Fibroblast of skin of left quadriceps (primary cell): Measurements from ENCODE around the gene PRCD.

ENCODE experiments used
- DNase-seq, 2 experiments: peaks; one replicate each; pipeline ENCODE4 v3.0.0-alpha.2; 2013; ENCODE audit warnings: low read depth in 2 of 2

The PRCD gene

DNA sequence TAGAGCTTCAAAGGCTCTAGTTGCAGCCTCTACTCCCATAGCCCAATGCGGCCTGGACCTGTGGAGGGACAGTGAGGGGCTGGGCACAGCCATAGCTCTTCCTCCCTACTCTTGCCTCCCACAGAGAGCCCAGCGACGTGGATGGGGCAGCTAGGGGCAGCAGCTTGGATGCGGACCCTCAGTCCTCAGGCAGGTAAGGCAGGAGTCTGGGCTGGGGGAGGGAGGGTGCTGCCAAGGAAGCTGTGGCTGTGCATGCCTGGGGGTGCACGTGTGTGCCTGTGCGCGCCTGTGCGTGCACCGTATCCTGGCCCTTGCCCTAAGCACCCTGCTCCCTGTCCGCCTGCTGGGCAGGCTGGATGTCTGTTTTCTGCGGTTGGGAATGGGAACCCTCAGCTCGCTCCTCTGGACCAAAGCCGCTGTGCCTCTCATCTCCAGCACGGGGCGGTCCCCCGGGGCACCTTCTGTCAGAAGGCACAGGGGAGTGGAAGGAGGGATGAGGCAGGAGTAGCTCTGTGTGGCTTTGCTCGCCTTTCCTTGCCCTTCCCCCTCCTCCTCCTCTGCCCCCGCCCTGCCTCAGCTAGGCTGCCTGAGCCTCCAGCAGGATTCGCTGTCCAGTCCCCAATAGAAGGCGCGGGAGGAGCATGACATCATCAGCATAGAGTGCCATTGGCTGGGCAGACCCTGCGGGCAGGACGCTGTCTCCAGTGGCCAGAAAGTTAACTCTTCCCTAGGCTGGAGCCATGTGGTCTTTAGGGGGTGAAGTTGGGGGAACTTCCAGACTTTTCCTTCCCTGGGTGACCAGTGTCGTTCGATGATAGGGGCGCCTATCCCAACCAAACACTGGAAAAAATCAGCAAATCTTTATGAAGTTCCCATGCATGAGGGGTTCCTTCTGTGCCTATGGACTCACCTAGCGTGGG, 797 bp downstream of the PRCD start:
- DNase-seq, result peak; percentile 83 to 85

DNA sequence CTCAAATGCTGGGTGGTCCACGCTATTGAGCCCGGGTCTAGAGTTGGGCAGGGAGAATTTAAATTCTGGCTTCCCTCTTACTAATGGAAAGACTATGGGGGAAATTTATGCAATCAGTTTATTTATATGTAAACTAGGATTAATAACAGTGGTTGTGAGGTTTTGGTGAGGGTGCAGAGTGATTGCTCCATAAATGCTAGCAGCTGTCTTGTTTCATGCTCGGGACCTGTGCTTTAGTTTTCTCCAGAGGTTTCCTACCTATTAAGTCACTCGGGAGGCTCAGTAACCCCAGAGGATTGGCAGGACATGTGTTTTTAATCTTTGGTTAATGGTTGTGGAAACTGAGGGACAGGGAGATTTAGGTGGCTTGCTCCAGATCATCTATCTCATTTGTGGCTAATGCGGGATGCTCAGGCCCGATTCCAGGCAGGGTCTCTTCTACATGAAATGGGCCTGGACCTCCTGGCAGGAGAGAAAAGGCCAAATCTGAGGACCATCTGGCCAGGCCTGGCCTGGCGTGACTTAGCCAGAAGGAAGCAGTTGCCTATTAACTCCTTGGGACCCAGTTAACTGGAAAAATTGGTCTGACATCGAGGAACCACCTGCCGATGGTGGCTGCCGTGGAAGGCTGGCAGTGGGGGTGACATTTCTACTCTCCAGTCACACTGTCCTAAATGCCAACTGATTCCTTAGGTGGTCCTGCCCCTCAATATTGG, 2.1 kb downstream of the PRCD start:
- no peak for DNase-seq

DNA sequence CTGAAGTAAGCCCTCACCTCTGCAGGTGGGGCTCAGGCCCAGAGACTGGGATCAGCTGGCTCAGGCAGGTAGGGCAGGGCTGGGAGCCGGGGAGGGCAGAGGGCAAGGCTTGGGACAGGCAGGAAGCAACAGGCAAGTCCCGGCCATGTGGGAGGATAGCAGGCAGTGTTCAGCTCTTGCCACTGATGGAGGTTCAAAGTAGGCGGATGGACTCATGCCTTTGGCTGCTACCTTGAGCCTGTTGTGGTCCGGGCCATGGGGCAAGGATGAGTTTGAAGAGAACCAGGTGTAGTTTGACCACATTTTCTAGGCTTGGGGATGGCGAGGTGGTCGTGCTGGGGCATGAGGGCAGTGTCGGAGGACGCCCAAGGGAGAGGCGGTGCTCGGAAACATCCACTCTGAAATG, 2.7 kb downstream of the PRCD start:
- no peak for DNase-seq

GRCh38 chr17:76542984-76543383, 3.1 kb downstream of the PRCD start:
- no peak for DNase-seq

- DNase-seq, result no peak
These were observed 3.6 kb downstream of the PRCD start for GRCh38 chr17:76543482-76543825.

DNA sequence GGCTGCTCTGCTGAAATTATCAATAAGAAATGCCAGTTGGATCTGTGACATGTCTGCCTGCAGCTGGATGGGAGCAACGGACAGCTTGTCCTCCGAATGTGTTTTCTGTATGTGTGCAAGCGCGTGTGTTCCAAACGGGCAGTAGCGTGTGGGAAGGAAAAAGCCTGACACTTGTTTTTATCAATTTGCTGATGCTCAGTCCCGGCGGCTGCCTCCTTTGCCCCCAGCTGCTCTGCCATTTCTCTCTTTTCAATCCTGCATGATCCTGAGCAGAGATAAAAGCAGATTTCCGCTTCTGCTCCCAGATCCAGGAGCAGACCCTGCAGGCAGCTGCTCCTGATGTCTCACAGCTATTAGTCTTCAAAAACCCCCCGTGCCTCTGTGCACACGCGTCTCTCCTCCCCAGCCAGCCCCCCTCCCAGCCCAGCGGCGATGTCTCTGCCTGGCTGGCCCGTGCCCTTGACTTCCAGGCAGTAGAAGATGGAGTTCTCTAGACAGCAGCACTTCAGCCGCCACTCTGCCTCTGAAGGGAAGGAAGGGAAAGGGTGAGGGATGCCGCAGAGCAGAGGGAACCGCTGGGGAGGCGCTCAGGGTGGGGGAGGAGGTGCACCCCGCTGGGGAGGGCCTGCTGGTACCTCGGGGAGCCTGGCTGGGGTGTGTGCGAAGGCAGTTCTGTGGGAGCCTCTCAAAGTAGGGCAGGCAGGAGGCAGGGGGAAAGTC, 4.1 kb downstream of the PRCD start:
- no peak for DNase-seq

DNA sequence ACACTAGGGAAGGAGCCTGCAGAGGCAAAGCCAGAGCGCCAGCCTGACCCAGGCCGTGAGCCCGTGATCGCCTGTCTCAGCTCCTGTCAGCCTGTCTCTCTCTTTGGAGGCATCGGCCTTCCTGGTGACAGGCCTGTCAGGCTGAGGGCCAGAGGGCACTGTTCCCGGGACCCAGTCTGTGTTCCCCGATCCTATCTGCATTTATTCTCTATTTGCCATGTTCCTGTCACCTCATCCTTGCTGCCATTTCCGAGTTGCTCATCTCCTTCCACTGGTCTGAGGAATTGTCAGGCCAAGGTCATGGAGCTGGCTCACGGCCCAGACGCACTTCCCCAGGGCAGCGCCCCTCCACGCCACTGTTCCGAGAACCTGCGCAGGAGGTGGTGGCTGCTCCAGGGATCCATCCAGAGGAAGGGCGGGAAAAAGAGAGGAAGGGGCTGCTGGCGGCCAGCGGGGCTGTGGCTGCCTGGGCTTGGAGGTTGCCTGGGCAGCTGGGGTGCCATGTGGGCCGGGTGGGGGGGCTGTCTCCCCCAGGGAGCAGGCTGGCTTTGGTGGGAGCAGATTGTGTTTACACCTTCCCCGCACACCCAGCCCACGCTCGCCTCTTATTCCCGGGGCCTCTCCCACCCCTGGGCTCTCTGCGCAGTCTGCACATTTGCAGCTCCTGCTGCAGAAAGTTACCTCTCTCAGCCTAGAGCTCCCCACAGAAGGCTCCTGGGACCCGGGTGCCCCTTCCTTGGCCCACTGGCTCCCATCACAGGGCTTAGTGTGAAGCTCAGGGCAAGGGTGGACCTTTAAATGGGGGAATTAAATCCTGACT, 4.9 kb downstream of the PRCD start:
- DNase-seq, result no peak

GRCh38 chr17:76545918-76546555, 6.2 kb downstream of the PRCD start:
- no peak for DNase-seq

GRCh38 chr17:76546556-76547182, 6.8 kb downstream of the PRCD start:
- DNase-seq, result peak; percentile 87 to 88

GRCh38 chr17:76547183-76547641, 7.4 kb downstream of the PRCD start:
- no peak for DNase-seq

DNA sequence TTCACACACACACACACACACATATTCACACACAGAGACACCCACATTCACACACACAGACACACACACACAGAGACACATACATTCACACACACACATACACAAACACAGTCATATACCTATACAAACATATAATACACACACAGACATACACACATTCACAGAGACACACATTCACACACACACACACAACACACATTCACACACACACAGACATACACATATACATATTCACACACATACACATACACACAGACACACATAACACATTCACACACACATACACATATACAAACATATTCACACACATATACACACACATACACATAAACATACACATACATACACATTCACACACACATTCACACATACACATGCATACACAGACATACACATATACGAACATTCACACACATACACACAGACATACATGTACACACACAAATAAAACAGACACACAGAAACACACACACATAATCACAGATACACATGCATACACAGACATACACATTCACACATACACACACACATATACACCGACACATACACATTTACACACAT, 7.9 kb downstream of the PRCD start:
- DNase-seq, result no peak

DNA sequence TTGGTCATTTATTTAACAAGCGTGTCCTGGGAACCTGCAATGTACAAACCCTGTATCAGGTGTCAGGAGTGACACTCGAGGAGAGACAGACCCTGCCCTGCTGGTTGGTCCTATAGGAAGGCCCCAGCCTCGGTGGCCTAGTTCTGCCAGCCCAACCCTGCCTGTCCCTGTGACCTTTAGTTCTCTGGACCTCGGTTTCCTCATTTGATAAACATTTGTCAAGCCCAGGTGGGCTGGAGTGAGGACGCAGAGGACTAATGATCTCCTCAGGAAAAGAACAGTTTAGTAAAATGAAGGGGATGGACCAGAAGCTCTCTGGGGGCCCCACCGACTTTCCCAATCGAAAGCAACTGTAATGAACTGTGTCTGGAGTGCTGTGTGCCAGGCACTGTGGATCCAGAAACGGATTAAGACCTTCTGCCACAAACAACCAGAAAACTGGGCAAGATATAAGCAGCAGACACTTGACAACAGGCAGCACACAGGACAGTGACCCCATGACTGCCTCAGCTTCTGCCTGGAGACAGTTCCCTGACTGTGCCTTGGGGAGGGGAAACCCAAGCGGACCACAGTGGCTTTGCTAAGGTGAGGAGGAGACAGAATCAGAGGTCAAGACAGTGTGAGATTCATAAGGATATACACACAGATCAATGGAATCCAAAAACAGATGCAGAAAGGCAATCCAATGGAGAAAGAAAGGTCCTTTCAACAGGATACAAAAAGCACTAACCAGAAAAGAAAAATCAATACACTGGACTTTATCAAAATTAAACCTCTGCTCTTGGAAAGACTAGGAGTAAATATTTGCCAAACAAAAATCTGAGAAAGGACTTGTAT, 8.8 kb downstream of the PRCD start:
- no peak for DNase-seq

DNA sequence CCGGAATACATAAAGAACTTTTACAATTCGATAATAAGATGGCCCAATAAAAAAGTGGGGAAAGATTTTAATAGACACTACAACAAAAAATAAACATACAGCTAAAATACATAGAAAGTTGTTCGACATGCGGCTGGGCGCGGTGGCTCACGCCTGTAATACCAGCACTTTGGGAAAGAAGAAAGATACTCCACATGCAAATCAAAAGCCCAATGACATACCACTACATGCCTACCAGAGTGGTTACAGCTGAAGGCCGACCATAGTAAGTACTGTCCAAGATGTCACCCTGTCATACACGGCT, 9.3 kb downstream of the PRCD start:
- DNase-seq, result no peak

DNA sequence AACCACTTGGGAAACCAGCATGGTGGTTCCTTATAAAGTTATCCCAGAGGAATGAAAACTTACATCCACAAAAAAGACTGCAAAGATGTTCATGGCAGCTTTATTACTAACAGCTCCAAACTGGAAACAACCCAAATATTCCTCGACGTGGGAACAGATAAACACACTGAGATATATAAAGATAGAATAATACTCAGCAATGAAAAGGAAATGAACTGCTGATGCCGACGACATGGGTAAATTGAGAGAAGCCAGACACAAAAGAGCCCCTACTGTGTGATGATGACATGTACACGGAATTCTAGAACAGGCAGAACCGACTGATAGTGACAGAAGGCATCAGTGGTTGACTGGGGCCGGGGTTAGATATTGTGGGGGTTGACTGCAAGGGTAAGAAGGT, 9.7 kb downstream of the PRCD start:
- no peak for DNase-seq

GRCh38 chr17:76550712-76551615, 11.1 kb downstream of the PRCD start:
- DNase-seq, result no peak

- no peak for DNase-seq
These were observed 11.8 kb downstream of the PRCD start for GRCh38 chr17:76551685-76552084.

DNA sequence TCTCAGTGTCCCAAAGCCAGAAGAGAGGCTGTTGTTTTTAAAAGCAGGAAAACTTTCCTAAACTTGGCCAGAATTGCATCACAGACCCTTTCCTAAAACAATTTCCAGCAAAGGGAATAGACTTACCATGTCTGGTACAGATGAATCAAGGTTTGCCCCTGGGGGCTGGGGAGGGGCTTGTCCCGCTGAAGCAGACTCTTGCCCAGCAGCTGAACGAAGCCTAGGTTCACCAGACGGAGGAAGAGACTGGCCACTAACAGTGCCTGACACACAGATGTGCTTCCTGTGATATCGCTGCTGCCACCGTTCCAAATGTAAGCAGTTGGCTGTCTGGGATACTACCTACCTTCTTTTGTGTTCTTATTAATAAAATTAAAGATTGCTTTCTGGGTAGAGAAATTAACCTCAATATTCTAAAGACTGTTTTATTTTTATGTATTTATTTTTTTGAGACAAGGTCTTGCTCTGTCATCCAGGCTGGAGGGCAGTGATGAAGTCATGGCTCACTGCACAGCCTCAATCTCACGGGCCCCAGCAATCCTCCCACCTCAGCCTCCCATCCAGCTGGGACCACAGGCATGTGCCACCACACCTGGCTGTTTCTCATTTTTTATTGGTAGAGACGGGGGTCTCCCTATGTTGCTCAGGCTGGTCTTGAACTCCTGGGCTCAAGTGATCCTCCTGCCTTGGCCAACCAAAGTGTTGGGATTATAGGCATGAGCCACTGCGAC, 13.5 kb downstream of the PRCD start:
- DNase-seq, result no peak

DNA sequence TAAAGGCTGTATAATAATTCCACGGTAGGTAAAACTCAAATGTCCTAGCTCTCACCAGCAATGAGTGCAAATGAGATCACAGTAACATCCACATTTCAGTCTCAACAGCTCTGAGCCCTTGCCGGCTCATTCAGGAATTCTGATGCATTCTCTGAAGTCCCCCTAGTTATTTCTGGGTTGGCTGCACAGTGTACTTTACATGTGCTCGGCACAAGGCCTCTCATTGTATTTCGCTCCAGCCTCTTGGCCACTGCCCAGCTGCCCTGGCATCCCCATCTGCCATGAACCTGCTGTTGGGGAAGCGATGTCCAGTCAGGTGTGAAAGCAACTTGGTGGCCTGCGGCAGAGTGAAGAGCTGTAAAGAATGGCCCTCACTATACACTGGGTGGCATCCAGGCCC, 14.3 kb downstream of the PRCD start:
- DNase-seq, result no peak
